MM.1S (cell line): Measurements from ENCODE around the gene AMOTL1.

Experiments used
- DNase-seq: peaks from one replicate; pipeline ENCODE4 v3.0.0-alpha.2; 2015
- H2AFZ ChIP-seq: fragments of 300-600 bp; sonication (generic); 2 replicates; pipeline ENCODE4 v1.6.0; 2016; ENCODE audit warnings: antibody characterized with exemption, low read length
- H3F3A ChIP-seq: fragments of 300-600 bp; sonication (generic); 2 replicates; pipeline ENCODE4 v1.6.1; 2016; ENCODE audit warnings: mild to moderate bottlenecking, antibody characterized with exemption, low read length, moderate library complexity, mixed read lengths; ENCODE audit not compliant: insufficient read depth
- H3K27ac ChIP-seq: fragments of 300-600 bp; sonication (generic); 2 replicates; pipeline ENCODE4 v1.5.1; 2016; ENCODE audit warnings: mild to moderate bottlenecking, low read length
- H3K27me3 ChIP-seq: fragments of 300-600 bp; sonication (generic); replicated peaks from 2 replicates; pipeline ENCODE4 v1.6.0; 2016; ENCODE audit warnings: low read length; ENCODE audit not compliant: insufficient read depth
- H3K36me3 ChIP-seq: fragments of 300-600 bp; sonication (generic); replicated peaks from 2 replicates; pipeline ENCODE4 v1.6.1; 2016; ENCODE audit warnings: mild to moderate bottlenecking, low read length, mixed read lengths; ENCODE audit not compliant: insufficient read depth
- H3K4me1 ChIP-seq: fragments of 300-600 bp; sonication (generic); 2 replicates; pipeline ENCODE4 v1.6.1; 2016; ENCODE audit warnings: low read length, mixed read lengths
- H3K4me2 ChIP-seq: fragments of 300-600 bp; sonication (generic); 2 replicates; pipeline ENCODE4 v1.6.0; 2016; ENCODE audit warnings: low read depth, low read length
- H3K4me3 ChIP-seq: fragments of 300-600 bp; sonication (generic); 2 replicates; pipeline ENCODE4 v1.5.1; 2016; ENCODE audit warnings: low read length, mixed read lengths
- H3K79me2 ChIP-seq: fragments of 300-600 bp; sonication (generic); 2 replicates; pipeline ENCODE4 v1.6.1; 2016; ENCODE audit warnings: mixed run types, low read length, mixed read lengths
- H3K9ac ChIP-seq: fragments of 300-600 bp; sonication (generic); 2 replicates; pipeline ENCODE4 v1.6.1; 2016; ENCODE audit warnings: low read length, mixed read lengths
- H3K9me2 ChIP-seq: fragments of 300-600 bp; sonication (generic); replicated peaks from 2 replicates; pipeline ENCODE4 v1.6.1; 2016; ENCODE audit warnings: mild to moderate bottlenecking, low read length, mixed read lengths; ENCODE audit not compliant: insufficient read depth
- H3K9me3 ChIP-seq: fragments of 300-600 bp; sonication (generic); replicated peaks from 2 replicates; pipeline ENCODE4 v1.6.1; 2016; ENCODE audit warnings: mild to moderate bottlenecking, low read length, mixed read lengths; ENCODE audit not compliant: insufficient read depth
- H4K20me1 ChIP-seq: fragments of 300-600 bp; sonication (generic); 2 replicates; pipeline ENCODE4 v1.6.1; 2016; ENCODE audit warnings: mild to moderate bottlenecking, low read length, moderate library complexity, mixed read lengths; ENCODE audit not compliant: insufficient read depth
- EZH2 ChIP-seq: fragments of 300-600 bp; sonication (generic); optimal IDR thresholded peaks from 2 replicates; pipeline ENCODE3; 2017; ENCODE audit warnings: low read depth, mild to moderate bottlenecking, antibody characterized with exemption, low read length, mixed read lengths
- EZH2phosphoT487 ChIP-seq: fragments of 300-600 bp; sonication (generic); IDR thresholded peaks from 2 replicates; pipeline ENCODE4 v1.6.1; 2018; ENCODE audit warnings: antibody characterized with exemption, low read length
- TF ChIP-seq, protein P1 (sequence below): fragments of 300-600 bp; sonication (generic); IDR thresholded peaks from 2 replicates; pipeline ENCODE4 v1.5.1; 2016; ENCODE audit warnings: antibody characterized with exemption, low read length, mixed read lengths

Gene AMOTL1

GRCh38 chr11:94873916-94874540, 105.9 kb downstream of the AMOTL1 start:
- no peak for DNase-seq
- H3K4me3 ChIP-seq: no peak overlapping the region
- no peaks in the 10 kb centered on the region for H3K79me2 ChIP-seq
- no peaks in the 10 kb centered on the region for H3F3A ChIP-seq
- H3K27me3 ChIP-seq: no peaks in the 10 kb centered on the region
- H3K4me1 ChIP-seq: no peaks in the 10 kb centered on the region
- H3K9me2 ChIP-seq: no peaks in the 10 kb centered on the region
- H3K36me3 ChIP-seq: no peaks in the 10 kb centered on the region
- no peaks in the 10 kb centered on the region for H3K9me3 ChIP-seq
- H2AFZ ChIP-seq: no peak overlapping the region
- no peaks in the 10 kb centered on the region for H4K20me1 ChIP-seq
- H3K4me2 ChIP-seq: no peak overlapping the region
- no peak overlapping the region for H3K9ac ChIP-seq
- TF ChIP-seq EZH2 (no peak), EZH2phosphoT487 (no peak)
- TF ChIP-seq, protein P1, sequence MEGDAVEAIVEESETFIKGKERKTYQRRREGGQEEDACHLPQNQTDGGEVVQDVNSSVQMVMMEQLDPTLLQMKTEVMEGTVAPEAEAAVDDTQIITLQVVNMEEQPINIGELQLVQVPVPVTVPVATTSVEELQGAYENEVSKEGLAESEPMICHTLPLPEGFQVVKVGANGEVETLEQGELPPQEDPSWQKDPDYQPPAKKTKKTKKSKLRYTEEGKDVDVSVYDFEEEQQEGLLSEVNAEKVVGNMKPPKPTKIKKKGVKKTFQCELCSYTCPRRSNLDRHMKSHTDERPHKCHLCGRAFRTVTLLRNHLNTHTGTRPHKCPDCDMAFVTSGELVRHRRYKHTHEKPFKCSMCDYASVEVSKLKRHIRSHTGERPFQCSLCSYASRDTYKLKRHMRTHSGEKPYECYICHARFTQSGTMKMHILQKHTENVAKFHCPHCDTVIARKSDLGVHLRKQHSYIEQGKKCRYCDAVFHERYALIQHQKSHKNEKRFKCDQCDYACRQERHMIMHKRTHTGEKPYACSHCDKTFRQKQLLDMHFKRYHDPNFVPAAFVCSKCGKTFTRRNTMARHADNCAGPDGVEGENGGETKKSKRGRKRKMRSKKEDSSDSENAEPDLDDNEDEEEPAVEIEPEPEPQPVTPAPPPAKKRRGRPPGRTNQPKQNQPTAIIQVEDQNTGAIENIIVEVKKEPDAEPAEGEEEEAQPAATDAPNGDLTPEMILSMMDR: no peak
- H3K27ac ChIP-seq: no peak overlapping the region

- Histone ChIP-seq H3K4me2 (no peak overlapping the region), H3K36me3 (no peaks in the 10 kb centered on the region), H3K4me1 (no peaks in the 10 kb centered on the region), H3K27me3 (no peaks in the 10 kb centered on the region), H2AFZ (no peak overlapping the region), H3K9me2 (no peaks in the 10 kb centered on the region), H3K79me2 (no peaks in the 10 kb centered on the region), H3K9me3 (no peaks in the 10 kb centered on the region), H4K20me1 (no peaks in the 10 kb centered on the region), H3K9ac (no peak overlapping the region), H3K27ac (no peak overlapping the region), H3F3A (no peaks in the 10 kb centered on the region), H3K4me3 (no peak overlapping the region)
- TF ChIP-seq, protein P1: no peak
- TF ChIP-seq EZH2phosphoT487: no peak
- no peak for TF ChIP-seq EZH2
- DNase-seq: no peak
These were observed 108.1 kb downstream of the AMOTL1 start for GRCh38 chr11:94876222-94876621.

- H3K79me2 ChIP-seq: no peaks in the 10 kb centered on the region
- H3K27ac ChIP-seq: no peak overlapping the region
- H3K9me2 ChIP-seq: no peaks in the 10 kb centered on the region
- no peaks in the 10 kb centered on the region for H3K9me3 ChIP-seq
- no peak for DNase-seq
- H3K4me1 ChIP-seq: no peaks in the 10 kb centered on the region
- H2AFZ ChIP-seq: no peak overlapping the region
- H4K20me1 ChIP-seq: no peaks in the 10 kb centered on the region
- no peaks in the 10 kb centered on the region for H3K27me3 ChIP-seq
- TF ChIP-seq, protein P1: no peak
- TF ChIP-seq EZH2phosphoT487: no peak
- TF ChIP-seq EZH2: no peak
- H3K36me3 ChIP-seq: no peaks in the 10 kb centered on the region
- no peak overlapping the region for H3K9ac ChIP-seq
- no peak overlapping the region for H3K4me2 ChIP-seq
- H3F3A ChIP-seq: no peaks in the 10 kb centered on the region
- no peak overlapping the region for H3K4me3 ChIP-seq
These were observed 108.7 kb downstream of the AMOTL1 start for GRCh38 chr11:94876645-94877442.
